K562 (cell line): Measurements from ENCODE around the gene BCAS4. TPM values are rescaled to one million over a fixed set of nuclear protein-coding genes. Genes with fewer than 3 reads are reported as not detected.

Experiments
- BRCA1 ChIP-seq, 2 experiments: fragments of 450-650 bp in 1 of 2; sonication (generic) in 1 of 2; formaldehyde crosslinking in 1 of 2; IDR thresholded peaks; 2 replicates each; pipeline versions ENCODE4 v1.5.0 to v1.6.1; 2017 to 2020; ENCODE audit warnings: mild to moderate bottlenecking in 1 of 2, missing genetic modification reagents in 1 of 2
- CUX1 ChIP-seq: fragments of 200-800 bp; sonication (Bioruptor generic); IDR thresholded peaks from 2 replicates; pipeline ENCODE4 v1.6.1; 2016; ENCODE audit warnings: missing genetic modification characterization, missing compliant biosample characterization
- E2F5 ChIP-seq: sonication (generic); formaldehyde crosslinking; IDR thresholded peaks from 2 replicates; pipeline ENCODE4 v1.8.0; 2022; ENCODE audit warnings: mild to moderate bottlenecking, missing genetic modification reagents
- ELF1 ChIP-seq: fragments of 200-800 bp; sonication (Bioruptor generic); IDR thresholded peaks from 2 replicates; pipeline ENCODE4 v1.6.1; 2016; ENCODE audit warnings: missing genetic modification characterization, missing compliant biosample characterization
- KLF16 ChIP-seq: IDR thresholded peaks from 2 replicates; pipeline ENCODE4 v1.6.1; 2016; ENCODE audit warnings: antibody characterized with exemption
- MLX ChIP-seq, 2 experiments: fragments of 450-650 bp in 1 of 2; sonication (generic) in 1 of 2; formaldehyde crosslinking; conservative IDR thresholded peaks; 2 replicates each; pipeline versions ENCODE4 v1.4.0 to v1.8.1; 2020 to 2022; ENCODE audit warnings: mild to moderate bottlenecking in 1 of 2, missing genetic modification reagents in 1 of 2
- POLR2G ChIP-seq: fragments of 200-400 bp; formaldehyde crosslinking; IDR thresholded peaks from 2 replicates; pipeline ENCODE4 v1.6.1; 2017; ENCODE audit warnings: low read depth, mild to moderate bottlenecking, antibody characterized with exemption, low read length, moderate library complexity
- RBM25 ChIP-seq: fragments of 200-400 bp; formaldehyde crosslinking; IDR thresholded peaks from 2 replicates; pipeline ENCODE4 v1.6.1; 2018; ENCODE audit warnings: low read length, low read depth, moderate library complexity; ENCODE audit not compliant: severe bottlenecking
- SNIP1 ChIP-seq: fragments of 450-650 bp; IDR thresholded peaks from 2 replicates; pipeline ENCODE4 v1.7.1; 2017; ENCODE audit warnings: low read depth, mild to moderate bottlenecking
- TAF9B ChIP-seq: fragments of 450-650 bp; IDR thresholded peaks from 2 replicates; pipeline ENCODE4 v1.6.1; 2018; ENCODE audit warnings: mild to moderate bottlenecking; ENCODE audit not compliant: partially characterized antibody
- TAL1 ChIP-seq: fragments of 450-650 bp; IDR thresholded peaks from 2 replicates; pipeline ENCODE4 v1.6.1; 2016; ENCODE audit warnings: mild to moderate bottlenecking
- THRA ChIP-seq: fragments of 450-650 bp; IDR thresholded peaks from 2 replicates; pipeline ENCODE4 v1.6.1; 2017; ENCODE audit warnings: mild to moderate bottlenecking, moderate library complexity
- ZMIZ1 ChIP-seq, 2 experiments: fragments of 150-350 bp in 1 of 2; IDR thresholded peaks; 2 replicates each; pipeline ENCODE4 v1.6.1; 2012 to 2016; ENCODE audit warnings: low read depth in 2 of 2, low read length in 2 of 2, mild to moderate bottlenecking in 1 of 2, moderate library complexity in 1 of 2
- ZNF12 ChIP-seq: sonication (generic); formaldehyde crosslinking; IDR thresholded peaks from 2 replicates; pipeline ENCODE4 v1.4.0; 2020; ENCODE audit warnings: mild to moderate bottlenecking, missing genetic modification reagents
- ZNF57 ChIP-seq: fragments of 450-650 bp; formaldehyde crosslinking; IDR thresholded peaks from 2 replicates; pipeline ENCODE4 v1.4.0; 2020; ENCODE audit warnings: mild to moderate bottlenecking, moderate library complexity
- polyA plus RNA-seq, 8 experiments: library from polyadenylated mRNA; depleted of rRNA in 4 of 8; stranded (reverse) in 5 of 8; unstranded in 3 of 8; fragments of >200 nt; fragmentation: Nextera tagmentation in 2 of 8; fragmentation: Illumina TruSeq in 1 of 8; extraction: Ambion mirVana in 2 of 8; extraction: Trizol in 1 of 8; gene quantifications; 2 replicates each; pipeline versions ENCODE4 v1.2.1 to v1.2.3, GENCODE V29; 2011 to 2014; ENCODE audit warnings: inconsistent platforms in 1 of 8, missing spikeins in 1 of 8
- total RNA-seq, 7 experiments: library from RNA; depleted of rRNA in 6 of 7; stranded (reverse); fragments of >200 nt in 6 of 7; fragmentation: Illumina TruSeq in 2 of 7; extraction: Trizol in 2 of 7; gene quantifications; 2 replicates each; pipeline versions ENCODE4 v1.2.1 to v1.2.3, GENCODE V29; 2011 to 2021; ENCODE audit warnings: low replicate concordance in 1 of 7

BCAS4 gene
- total and polyA plus RNA-seq, 9 of the 15 experiments (the other 6 are each of a cell fraction or from before 2014, with no cell fraction given), result 0.15 to 2.3 (median 0.47) TPM

GRCh38 chr20:50790651-50791277, 4.1 kb upstream of the BCAS4 start (continued):
- 0 out of 2 replicates have a peak, but pooled peaks have one; percentile 20 for TF ChIP-seq CUX1 (CRISPR knock-in tag)
- TF ChIP-seq SNIP1, result no peak
- no peak for TF ChIP-seq E2F5 (CRISPR knock-in tag)
- TF ChIP-seq POLR2G, result peak; percentile 96
- no peak for TF ChIP-seq RBM25
- no peak for TF ChIP-seq THRA
- 0 out of 4 replicates have a peak, but pooled peaks of 1 of the 2 experiments have one; percentile 22 for TF ChIP-seq ZMIZ1 (IDR thresholded peaks at IDR 0.05; ENCODE audit: low read depth in 2 of 2, low read length in 2 of 2)
- no peak for TF ChIP-seq BRCA1 (IDR thresholded peaks at IDR 0.05)
- no peak for TF ChIP-seq BRCA1 (CRISPR knock-in tag; IDR thresholded peaks at IDR 0.05)
- no peak for TF ChIP-seq TAF9B
- TF ChIP-seq ELF1 (tag), result no peak
- TF ChIP-seq ZNF57 (CRISPR knock-in tag), result no peak
- no peak for TF ChIP-seq TAL1
- TF ChIP-seq MLX (CRISPR knock-in tag; conservative IDR thresholded peaks at IDR 0.05), result no peak
- peak; percentile 100 for TF ChIP-seq KLF16
- no peak for TF ChIP-seq ZNF12
